Measurements from ENCODE around the gene GGTLC1.

DNA sequence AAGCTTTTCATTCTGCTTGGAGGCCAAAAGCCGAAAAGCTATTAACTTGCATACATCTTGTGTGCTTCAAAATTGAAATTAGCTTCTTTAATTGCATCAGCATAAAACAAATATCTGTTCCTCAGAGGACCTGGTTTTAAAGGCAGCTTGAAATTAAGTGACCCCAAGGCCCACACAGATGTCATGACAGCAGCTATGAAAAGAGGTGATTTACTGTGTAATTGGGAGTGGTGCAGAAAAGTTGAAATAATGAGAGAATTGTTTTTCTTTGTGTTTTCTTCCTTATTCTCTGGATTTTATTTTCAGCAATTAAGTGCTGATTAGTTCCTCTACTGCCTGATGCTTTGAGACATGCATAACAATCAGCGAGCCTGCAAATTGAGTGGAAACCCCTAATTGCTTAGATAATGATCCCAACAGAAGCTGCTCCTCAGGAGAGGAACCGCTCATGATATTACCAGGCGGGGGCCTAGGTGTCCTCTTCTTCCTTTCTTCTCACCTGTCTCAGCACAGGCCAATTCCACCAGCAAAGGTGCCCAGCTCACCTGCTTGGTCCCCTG is 34.1 kb upstream of the GGTLC1 start:
- TF ChIP-seq ZNF473 (tag by site-specific recombination; IDR thresholded peaks at IDR 0.05) = no peak
- TF ChIP-seq, protein P1, sequence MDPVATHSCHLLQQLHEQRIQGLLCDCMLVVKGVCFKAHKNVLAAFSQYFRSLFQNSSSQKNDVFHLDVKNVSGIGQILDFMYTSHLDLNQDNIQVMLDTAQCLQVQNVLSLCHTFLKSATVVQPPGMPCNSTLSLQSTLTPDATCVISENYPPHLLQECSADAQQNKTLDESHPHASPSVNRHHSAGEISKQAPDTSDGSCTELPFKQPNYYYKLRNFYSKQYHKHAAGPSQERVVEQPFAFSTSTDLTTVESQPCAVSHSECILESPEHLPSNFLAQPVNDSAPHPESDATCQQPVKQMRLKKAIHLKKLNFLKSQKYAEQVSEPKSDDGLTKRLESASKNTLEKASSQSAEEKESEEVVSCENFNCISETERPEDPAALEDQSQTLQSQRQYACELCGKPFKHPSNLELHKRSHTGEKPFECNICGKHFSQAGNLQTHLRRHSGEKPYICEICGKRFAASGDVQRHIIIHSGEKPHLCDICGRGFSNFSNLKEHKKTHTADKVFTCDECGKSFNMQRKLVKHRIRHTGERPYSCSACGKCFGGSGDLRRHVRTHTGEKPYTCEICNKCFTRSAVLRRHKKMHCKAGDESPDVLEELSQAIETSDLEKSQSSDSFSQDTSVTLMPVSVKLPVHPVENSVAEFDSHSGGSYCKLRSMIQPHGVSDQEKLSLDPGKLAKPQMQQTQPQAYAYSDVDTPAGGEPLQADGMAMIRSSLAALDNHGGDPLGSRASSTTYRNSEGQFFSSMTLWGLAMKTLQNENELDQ (tag by site-specific recombination; IDR thresholded peaks at IDR 0.05; ENCODE audit: low read depth) = no peak
- no peak for TF ChIP-seq SALL2 (tag by site-specific recombination; IDR thresholded peaks at IDR 0.05; ENCODE audit: borderline replicate concordance)
- TF ChIP-seq ZNF350 (tag by site-specific recombination; IDR thresholded peaks at IDR 0.05) = no peak

Data from HEK293 (cell line).